Measurements from ENCODE around the gene CTNS.
"Not testable (repeated sequence)": the region's sequence is repeated elsewhere in the genome, so short reads cannot be mapped to it uniquely, and the experiment has no call there.

Gene CTNS

GRCh38 chr17:3688852-3689261 lies 52.3 kb downstream of the CTNS start:
- no peak for DNase-seq

- no peak for DNase-seq
Measured at GRCh38 chr17:3689262-3690093, 52.9 kb downstream of the CTNS start.

GRCh38 chr17:3690094-3690715 lies 53.6 kb downstream of the CTNS start:
- DNase-seq = no peak

GRCh38 chr17:3691617-3692067 lies 55.1 kb downstream of the CTNS start:
- DNase-seq = no peak

- DNase-seq = no peak
Measured at GRCh38 chr17:3692346-3692745, 55.8 kb downstream of the CTNS start.

- DNase-seq = no peak
Measured at GRCh38 chr17:3693141-3693540, 56.6 kb downstream of the CTNS start.

GRCh38 chr17:3693829-3694231 lies 57.3 kb downstream of the CTNS start:
- peak in 1 of 5 donors; percentile 72 for DNase-seq

GRCh38 chr17:3695129-3695722 lies 58.7 kb downstream of the CTNS start:
- DNase-seq = no peak

GRCh38 chr17:3695723-3696411 lies 59.3 kb downstream of the CTNS start, which contains the start of gene P2RX5:
P2RX5 (minus strand) TSS chr17:3696155; CDS start chr17:3696005, 150 bp downstream.
- peak in 2 of 5 donors; percentile 18 to 80 for DNase-seq

GRCh38 chr17:3697103-3697476 lies 60.5 kb downstream of the CTNS start:
- DNase-seq = no peak

GRCh38 chr17:3698139-3698538 lies 61.6 kb downstream of the CTNS start:
- no peak for DNase-seq

- no peak for DNase-seq
Measured at GRCh38 chr17:3699951-3700350, 63.4 kb downstream of the CTNS start.

GRCh38 chr17:3702041-3702539 lies 65.5 kb downstream of the CTNS start:
- DNase-seq = not testable (repeated sequence)

GRCh38 chr17:3704931-3705717 lies 68.6 kb downstream of the CTNS start:
- DNase-seq = no peak

- DNase-seq = not testable (repeated sequence)
Measured at GRCh38 chr17:3705718-3705984, 69.1 kb downstream of the CTNS start.

GRCh38 chr17:3708366-3708765 lies 71.8 kb downstream of the CTNS start:
- DNase-seq = no peak

GRCh38 chr17:3710951-3711383 lies 74.4 kb downstream of the CTNS start:
- DNase-seq = peak; percentile 50 to 99 (median 65)
